ENCODE results near the gene MAP3K2.

DNA sequence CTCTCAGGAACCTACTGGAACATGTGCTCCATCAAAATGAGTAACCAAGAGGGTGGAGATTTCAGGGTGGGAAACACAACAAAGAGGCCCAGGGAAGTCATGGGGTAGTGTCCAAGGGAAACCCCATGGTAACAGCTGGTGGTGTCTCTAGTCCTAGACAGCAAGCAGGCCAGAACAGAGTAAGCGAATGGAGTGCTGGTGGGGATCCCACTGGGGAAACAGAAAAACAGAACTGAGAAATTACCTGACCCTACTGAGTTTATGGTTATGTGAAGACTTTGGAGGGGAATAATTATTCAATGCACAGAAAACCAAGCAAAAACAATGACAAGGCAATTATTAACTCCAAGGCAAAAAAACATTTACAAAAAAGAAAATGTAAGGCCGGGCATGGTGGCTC, 110.7 kb downstream of the MAP3K2 start:
- TF ChIP-seq, protein P1, sequence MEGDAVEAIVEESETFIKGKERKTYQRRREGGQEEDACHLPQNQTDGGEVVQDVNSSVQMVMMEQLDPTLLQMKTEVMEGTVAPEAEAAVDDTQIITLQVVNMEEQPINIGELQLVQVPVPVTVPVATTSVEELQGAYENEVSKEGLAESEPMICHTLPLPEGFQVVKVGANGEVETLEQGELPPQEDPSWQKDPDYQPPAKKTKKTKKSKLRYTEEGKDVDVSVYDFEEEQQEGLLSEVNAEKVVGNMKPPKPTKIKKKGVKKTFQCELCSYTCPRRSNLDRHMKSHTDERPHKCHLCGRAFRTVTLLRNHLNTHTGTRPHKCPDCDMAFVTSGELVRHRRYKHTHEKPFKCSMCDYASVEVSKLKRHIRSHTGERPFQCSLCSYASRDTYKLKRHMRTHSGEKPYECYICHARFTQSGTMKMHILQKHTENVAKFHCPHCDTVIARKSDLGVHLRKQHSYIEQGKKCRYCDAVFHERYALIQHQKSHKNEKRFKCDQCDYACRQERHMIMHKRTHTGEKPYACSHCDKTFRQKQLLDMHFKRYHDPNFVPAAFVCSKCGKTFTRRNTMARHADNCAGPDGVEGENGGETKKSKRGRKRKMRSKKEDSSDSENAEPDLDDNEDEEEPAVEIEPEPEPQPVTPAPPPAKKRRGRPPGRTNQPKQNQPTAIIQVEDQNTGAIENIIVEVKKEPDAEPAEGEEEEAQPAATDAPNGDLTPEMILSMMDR (IDR thresholded peaks at IDR 0.05; ENCODE audit: poor library complexity, severe bottlenecking), result no peak
- TF ChIP-seq EZH2 (IDR thresholded peaks at IDR 0.05; ENCODE audit: borderline replicate concordance, insufficient read depth, low read length, poor library complexity, severe bottlenecking), result no peak
- TF ChIP-seq RAD21 (conservative IDR thresholded peaks at IDR 0.05), result no peak
